ENCODE results near the gene PGC.

DNA sequence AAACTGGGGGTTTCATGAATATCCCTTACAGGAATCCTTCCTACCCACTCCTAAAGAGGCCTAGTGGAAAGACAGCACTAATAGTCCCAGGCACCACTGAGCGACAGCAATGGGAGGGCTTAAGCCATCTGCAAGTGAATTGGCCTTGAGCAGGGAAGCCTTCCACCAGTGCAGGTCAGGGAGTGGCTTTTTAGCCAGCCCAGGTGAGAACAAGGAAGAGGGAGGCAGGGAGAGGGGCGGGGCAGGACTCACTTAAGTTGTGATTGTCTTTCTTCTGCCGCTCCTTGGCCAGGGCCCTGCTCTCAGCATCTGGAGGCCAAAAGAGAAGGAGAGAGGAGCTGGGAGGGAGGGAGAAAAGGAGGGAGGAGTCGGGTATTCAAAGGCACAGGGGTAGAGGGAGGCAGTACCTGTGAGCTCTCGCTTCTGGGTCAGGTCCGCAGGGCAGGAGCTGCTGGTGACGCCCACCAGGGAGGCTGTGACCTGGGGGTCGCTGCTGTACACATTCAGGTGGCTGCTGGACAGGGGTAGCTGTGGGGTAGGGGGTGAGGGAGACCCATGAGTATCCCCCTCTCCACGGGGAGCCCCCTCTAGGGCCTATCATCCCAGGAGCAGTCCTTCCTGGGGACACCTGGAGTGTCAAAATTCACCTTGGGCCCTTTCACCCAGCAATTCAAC, 59.6 kb downstream of the PGC start:
- TF ChIP-seq POLR2A (IDR thresholded peaks at IDR 0.05; ENCODE audit: extremely low read depth, insufficient read length): no peak
- TF ChIP-seq, protein P1, sequence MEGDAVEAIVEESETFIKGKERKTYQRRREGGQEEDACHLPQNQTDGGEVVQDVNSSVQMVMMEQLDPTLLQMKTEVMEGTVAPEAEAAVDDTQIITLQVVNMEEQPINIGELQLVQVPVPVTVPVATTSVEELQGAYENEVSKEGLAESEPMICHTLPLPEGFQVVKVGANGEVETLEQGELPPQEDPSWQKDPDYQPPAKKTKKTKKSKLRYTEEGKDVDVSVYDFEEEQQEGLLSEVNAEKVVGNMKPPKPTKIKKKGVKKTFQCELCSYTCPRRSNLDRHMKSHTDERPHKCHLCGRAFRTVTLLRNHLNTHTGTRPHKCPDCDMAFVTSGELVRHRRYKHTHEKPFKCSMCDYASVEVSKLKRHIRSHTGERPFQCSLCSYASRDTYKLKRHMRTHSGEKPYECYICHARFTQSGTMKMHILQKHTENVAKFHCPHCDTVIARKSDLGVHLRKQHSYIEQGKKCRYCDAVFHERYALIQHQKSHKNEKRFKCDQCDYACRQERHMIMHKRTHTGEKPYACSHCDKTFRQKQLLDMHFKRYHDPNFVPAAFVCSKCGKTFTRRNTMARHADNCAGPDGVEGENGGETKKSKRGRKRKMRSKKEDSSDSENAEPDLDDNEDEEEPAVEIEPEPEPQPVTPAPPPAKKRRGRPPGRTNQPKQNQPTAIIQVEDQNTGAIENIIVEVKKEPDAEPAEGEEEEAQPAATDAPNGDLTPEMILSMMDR (IDR thresholded peaks at IDR 0.05; ENCODE audit: low read depth, low read length): no peak
- no peak for TF ChIP-seq MYC (IDR thresholded peaks at IDR 0.05; ENCODE audit: low read depth, low read length)
- TF ChIP-seq, protein P2, sequence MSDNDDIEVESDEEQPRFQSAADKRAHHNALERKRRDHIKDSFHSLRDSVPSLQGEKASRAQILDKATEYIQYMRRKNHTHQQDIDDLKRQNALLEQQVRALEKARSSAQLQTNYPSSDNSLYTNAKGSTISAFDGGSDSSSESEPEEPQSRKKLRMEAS (IDR thresholded peaks at IDR 0.05; ENCODE audit: low read depth, low read length): no peak
